K562 (cell line): ENCODE measurements around the gene GARNL3. TPM values are rescaled to one million over a fixed set of nuclear protein-coding genes. Genes with fewer than 3 reads are reported as not detected.
A peak's percentile ranks its signal among the peaks of the same experiment; 100 is the strongest.

Experiments used
- CBX8 ChIP-seq: fragments of 200-600 bp; sonication (generic); IDR thresholded peaks from 2 replicates; pipeline ENCODE4 v1.6.1; 2012; ENCODE audit warnings: borderline replicate concordance, mixed run types, low read depth, mild to moderate bottlenecking, moderate library complexity, mixed read lengths, low read length, control low read depth, inconsistent platforms; ENCODE audit not compliant: poor library complexity, severe bottlenecking; ENCODE audit errors: extremely low read depth
- CREM ChIP-seq: IDR thresholded peaks from 2 replicates; pipeline ENCODE4 v1.6.1; 2014; ENCODE audit warnings: antibody characterized with exemption, low read depth
- FIP1L1 ChIP-seq: fragments of 200-400 bp; formaldehyde crosslinking; IDR thresholded peaks from 2 replicates; pipeline ENCODE4 v1.6.1; 2018; ENCODE audit warnings: mild to moderate bottlenecking, low read depth, low read length; ENCODE audit not compliant: poor library complexity, severe bottlenecking
- HNRNPK ChIP-seq: fragments of 200-400 bp; formaldehyde crosslinking; IDR thresholded peaks from one replicate; pipeline ENCODE4 v1.6.1; 2018; ENCODE audit warnings: mild to moderate bottlenecking, low read depth, low read length; ENCODE audit not compliant: poor library complexity, severe bottlenecking
- HNRNPUL1 ChIP-seq: fragments of 200-400 bp; formaldehyde crosslinking; IDR thresholded peaks from 2 replicates; pipeline ENCODE4 v1.6.1; 2017; ENCODE audit warnings: low read length
- KDM5B ChIP-seq: fragments of 200-600 bp; sonication (generic); IDR thresholded peaks from 2 replicates; pipeline ENCODE4 v1.6.1; 2012; ENCODE audit warnings: low read depth, mild to moderate bottlenecking, moderate library complexity, low read length, control low read depth, inconsistent platforms; ENCODE audit not compliant: insufficient replicate concordance
- MEF2A ChIP-seq: IDR thresholded peaks from 2 replicates; pipeline ENCODE4 v1.6.1; 2011; ENCODE audit warnings: low read depth, mild to moderate bottlenecking, low read length, moderate library complexity; ENCODE audit not compliant: control insufficient read depth
- OTX1 ChIP-seq: fragments of 450-650 bp; formaldehyde crosslinking; IDR thresholded peaks from 2 replicates; pipeline ENCODE4 v1.4.0; 2022; ENCODE audit warnings: mild to moderate bottlenecking
- POLR2A ChIP-seq: fragments of 450-650 bp; conservative IDR thresholded peaks from 2 replicates; pipeline ENCODE4 v1.6.1; 2016
- POLR2AphosphoS2 ChIP-seq: IDR thresholded peaks from 2 replicates; pipeline ENCODE4 v1.6.1; 2012; ENCODE audit warnings: low read length, improper control_type of control experiment
- SMAD1 ChIP-seq: fragments of 150-350 bp; IDR thresholded peaks from 2 replicates; pipeline ENCODE4 v1.6.1; 2014; ENCODE audit warnings: low read length, low read depth; ENCODE audit not compliant: partially characterized antibody
- SMARCC2 ChIP-seq: fragments of 450-650 bp; IDR thresholded peaks from 2 replicates; pipeline ENCODE4 v1.6.1; 2017; ENCODE audit warnings: antibody characterized with exemption, moderate library complexity, mild to moderate bottlenecking, low read depth
- SREBF1 ChIP-seq: fragments of 150-350 bp; IDR thresholded peaks from 2 replicates; pipeline ENCODE4 v1.6.1; 2014; ENCODE audit warnings: antibody characterized with exemption, low read depth, low read length, borderline replicate concordance
- TARDBP ChIP-seq: fragments of 450-650 bp; IDR thresholded peaks from 2 replicates; pipeline ENCODE4 v1.6.1; 2016
- TGIF2 ChIP-seq: sonication (generic); formaldehyde crosslinking; IDR thresholded peaks from 2 replicates; pipeline ENCODE4 v1.8.1; 2022; ENCODE audit warnings: mild to moderate bottlenecking, missing genetic modification reagents, moderate library complexity
- ZBTB7A ChIP-seq: IDR thresholded peaks from 2 replicates; pipeline ENCODE4 v1.6.1; 2011; ENCODE audit warnings: low read depth, mild to moderate bottlenecking, low read length, moderate library complexity, borderline replicate concordance; ENCODE audit not compliant: control insufficient read depth
- polyA plus RNA-seq, 8 experiments: library from polyadenylated mRNA; depleted of rRNA in 4 of 8; stranded (reverse) in 5 of 8; unstranded in 3 of 8; fragments of >200 nt; fragmentation: Nextera tagmentation in 2 of 8; fragmentation: Illumina TruSeq in 1 of 8; extraction: Ambion mirVana in 2 of 8; extraction: Trizol in 1 of 8; gene quantifications; 2 replicates each; pipeline versions ENCODE4 v1.2.1 to v1.2.3, GENCODE V29; 2011 to 2014; ENCODE audit warnings: inconsistent platforms in 1 of 8, missing spikeins in 1 of 8
- total RNA-seq, 7 experiments: library from RNA; depleted of rRNA in 6 of 7; stranded (reverse); fragments of >200 nt in 6 of 7; fragmentation: Illumina TruSeq in 2 of 7; extraction: Trizol in 2 of 7; gene quantifications; 2 replicates each; pipeline versions ENCODE4 v1.2.1 to v1.2.3, GENCODE V29; 2011 to 2021; ENCODE audit warnings: low replicate concordance in 1 of 7
- TF ChIP-seq, protein P1 (sequence below): fragments of 450-650 bp; IDR thresholded peaks from 2 replicates; pipeline ENCODE4 v1.6.1; 2017; ENCODE audit warnings: antibody characterized with exemption, mild to moderate bottlenecking
- TF ChIP-seq, protein P2 (sequence below): fragments of 450-650 bp; IDR thresholded peaks from 2 replicates; pipeline ENCODE4 v1.6.1; 2016; ENCODE audit warnings: missing biosample characterization, missing genetic modification characterization
- TF ChIP-seq, protein P3 (sequence below): fragments of 200-800 bp; sonication (Bioruptor generic); IDR thresholded peaks from 2 replicates; pipeline ENCODE4 v1.6.1; 2017; ENCODE audit warnings: missing genetic modification characterization, missing compliant biosample characterization
- TF ChIP-seq, protein P4 (sequence below): fragments of 450-650 bp; formaldehyde crosslinking; conservative IDR thresholded peaks from 2 replicates; pipeline ENCODE4 v1.4.0; 2022; ENCODE audit warnings: mild to moderate bottlenecking, missing genetic modification characterization

GARNL3 gene
- total and polyA plus RNA-seq, 9 of the 15 experiments (the other 6 are each of a cell fraction or from before 2014, with no cell fraction given): 0.35 to 2.7 (median 1.6) TPM

DNA sequence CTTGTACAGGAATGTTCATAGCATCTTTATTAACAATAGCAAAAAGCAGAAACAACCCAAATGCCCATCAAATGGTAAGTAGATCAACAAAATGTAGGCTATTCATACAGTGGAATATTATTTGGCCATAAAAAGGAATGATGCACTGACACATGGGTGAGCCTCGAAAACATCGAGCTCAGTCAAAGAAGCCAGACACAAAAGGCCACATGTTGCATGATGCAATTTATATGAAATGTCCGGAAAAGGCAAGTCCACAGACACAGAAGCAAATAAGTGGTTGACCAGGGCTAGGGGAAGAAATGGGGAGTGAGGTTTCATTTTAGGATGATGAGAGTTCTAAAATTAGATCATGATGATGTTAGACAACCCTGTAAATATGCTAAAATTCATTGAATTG is 115.9 kb downstream of the GARNL3 start (continued):
- TF ChIP-seq, protein P1, sequence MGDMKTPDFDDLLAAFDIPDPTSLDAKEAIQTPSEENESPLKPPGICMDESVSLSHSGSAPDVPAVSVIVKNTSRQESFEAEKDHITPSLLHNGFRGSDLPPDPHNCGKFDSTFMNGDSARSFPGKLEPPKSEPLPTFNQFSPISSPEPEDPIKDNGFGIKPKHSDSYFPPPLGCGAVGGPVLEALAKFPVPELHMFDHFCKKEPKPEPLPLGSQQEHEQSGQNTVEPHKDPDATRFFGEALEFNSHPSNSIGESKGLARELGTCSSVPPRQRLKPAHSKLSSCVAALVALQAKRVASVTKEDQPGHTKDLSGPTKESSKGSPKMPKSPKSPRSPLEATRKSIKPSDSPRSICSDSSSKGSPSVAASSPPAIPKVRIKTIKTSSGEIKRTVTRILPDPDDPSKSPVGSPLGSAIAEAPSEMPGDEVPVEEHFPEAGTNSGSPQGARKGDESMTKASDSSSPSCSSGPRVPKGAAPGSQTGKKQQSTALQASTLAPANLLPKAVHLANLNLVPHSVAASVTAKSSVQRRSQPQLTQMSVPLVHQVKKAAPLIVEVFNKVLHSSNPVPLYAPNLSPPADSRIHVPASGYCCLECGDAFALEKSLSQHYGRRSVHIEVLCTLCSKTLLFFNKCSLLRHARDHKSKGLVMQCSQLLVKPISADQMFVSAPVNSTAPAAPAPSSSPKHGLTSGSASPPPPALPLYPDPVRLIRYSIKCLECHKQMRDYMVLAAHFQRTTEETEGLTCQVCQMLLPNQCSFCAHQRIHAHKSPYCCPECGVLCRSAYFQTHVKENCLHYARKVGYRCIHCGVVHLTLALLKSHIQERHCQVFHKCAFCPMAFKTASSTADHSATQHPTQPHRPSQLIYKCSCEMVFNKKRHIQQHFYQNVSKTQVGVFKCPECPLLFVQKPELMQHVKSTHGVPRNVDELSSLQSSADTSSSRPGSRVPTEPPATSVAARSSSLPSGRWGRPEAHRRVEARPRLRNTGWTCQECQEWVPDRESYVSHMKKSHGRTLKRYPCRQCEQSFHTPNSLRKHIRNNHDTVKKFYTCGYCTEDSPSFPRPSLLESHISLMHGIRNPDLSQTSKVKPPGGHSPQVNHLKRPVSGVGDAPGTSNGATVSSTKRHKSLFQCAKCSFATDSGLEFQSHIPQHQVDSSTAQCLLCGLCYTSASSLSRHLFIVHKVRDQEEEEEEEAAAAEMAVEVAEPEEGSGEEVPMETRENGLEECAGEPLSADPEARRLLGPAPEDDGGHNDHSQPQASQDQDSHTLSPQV: 0 out of 2 replicates have a peak, but pooled peaks have one; percentile 40
- TF ChIP-seq POLR2AphosphoS2: no peak
- no peak for TF ChIP-seq SREBF1
- no peak for TF ChIP-seq SMAD1
- TF ChIP-seq, protein P2, sequence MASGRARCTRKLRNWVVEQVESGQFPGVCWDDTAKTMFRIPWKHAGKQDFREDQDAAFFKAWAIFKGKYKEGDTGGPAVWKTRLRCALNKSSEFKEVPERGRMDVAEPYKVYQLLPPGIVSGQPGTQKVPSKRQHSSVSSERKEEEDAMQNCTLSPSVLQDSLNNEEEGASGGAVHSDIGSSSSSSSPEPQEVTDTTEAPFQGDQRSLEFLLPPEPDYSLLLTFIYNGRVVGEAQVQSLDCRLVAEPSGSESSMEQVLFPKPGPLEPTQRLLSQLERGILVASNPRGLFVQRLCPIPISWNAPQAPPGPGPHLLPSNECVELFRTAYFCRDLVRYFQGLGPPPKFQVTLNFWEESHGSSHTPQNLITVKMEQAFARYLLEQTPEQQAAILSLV (tag): peak; percentile 79
- TF ChIP-seq SMARCC2: no peak
- TF ChIP-seq TGIF2: no peak
- no peak for TF ChIP-seq HNRNPK
- no peak for TF ChIP-seq KDM5B
- TF ChIP-seq OTX1 (CRISPR knock-in tag): no peak
- TF ChIP-seq CREM: no peak
- TF ChIP-seq POLR2A: no peak
- no peak for TF ChIP-seq HNRNPUL1
- no peak for TF ChIP-seq TARDBP
- no peak for TF ChIP-seq ZBTB7A
- TF ChIP-seq, protein P3, sequence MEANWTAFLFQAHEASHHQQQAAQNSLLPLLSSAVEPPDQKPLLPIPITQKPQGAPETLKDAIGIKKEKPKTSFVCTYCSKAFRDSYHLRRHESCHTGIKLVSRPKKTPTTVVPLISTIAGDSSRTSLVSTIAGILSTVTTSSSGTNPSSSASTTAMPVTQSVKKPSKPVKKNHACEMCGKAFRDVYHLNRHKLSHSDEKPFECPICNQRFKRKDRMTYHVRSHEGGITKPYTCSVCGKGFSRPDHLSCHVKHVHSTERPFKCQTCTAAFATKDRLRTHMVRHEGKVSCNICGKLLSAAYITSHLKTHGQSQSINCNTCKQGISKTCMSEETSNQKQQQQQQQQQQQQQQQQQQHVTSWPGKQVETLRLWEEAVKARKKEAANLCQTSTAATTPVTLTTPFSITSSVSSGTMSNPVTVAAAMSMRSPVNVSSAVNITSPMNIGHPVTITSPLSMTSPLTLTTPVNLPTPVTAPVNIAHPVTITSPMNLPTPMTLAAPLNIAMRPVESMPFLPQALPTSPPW (CRISPR knock-in tag): no peak
- TF ChIP-seq FIP1L1: no peak
- TF ChIP-seq, protein P4, sequence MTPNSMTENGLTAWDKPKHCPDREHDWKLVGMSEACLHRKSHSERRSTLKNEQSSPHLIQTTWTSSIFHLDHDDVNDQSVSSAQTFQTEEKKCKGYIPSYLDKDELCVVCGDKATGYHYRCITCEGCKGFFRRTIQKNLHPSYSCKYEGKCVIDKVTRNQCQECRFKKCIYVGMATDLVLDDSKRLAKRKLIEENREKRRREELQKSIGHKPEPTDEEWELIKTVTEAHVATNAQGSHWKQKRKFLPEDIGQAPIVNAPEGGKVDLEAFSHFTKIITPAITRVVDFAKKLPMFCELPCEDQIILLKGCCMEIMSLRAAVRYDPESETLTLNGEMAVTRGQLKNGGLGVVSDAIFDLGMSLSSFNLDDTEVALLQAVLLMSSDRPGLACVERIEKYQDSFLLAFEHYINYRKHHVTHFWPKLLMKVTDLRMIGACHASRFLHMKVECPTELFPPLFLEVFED (CRISPR knock-in tag): no peak
- no peak for TF ChIP-seq MEF2A
- TF ChIP-seq CBX8: no peak
